Measurements from ENCODE around the gene PIAS1.
"Not testable (repeated sequence)": the region's sequence is repeated elsewhere in the genome, so short reads cannot be mapped to it uniquely, and the experiment has no call there.

Gene PIAS1

GRCh38 chr15:68218847-68219798 is 165.0 kb downstream of the PIAS1 start:
- FAIRE-seq, result no peak

GRCh38 chr15:68220489-68220888 is 166.4 kb downstream of the PIAS1 start:
- no peak for DNase-seq (ENCODE audit: insufficient read length, low spot score)
- no peak for TF ChIP-seq CTCF (IDR thresholded peaks at IDR 0.05; ENCODE audit: insufficient read depth, missing control alignments)
- no peak for FAIRE-seq

More at GRCh38 chr15:68218847-68219798, 165.0 kb downstream of the PIAS1 start:
- no peak for TF ChIP-seq CTCF (IDR thresholded peaks at IDR 0.05; ENCODE audit: insufficient read depth, missing control alignments)
- DNase-seq (ENCODE audit: insufficient read length, low spot score), result no peak

- no peak for FAIRE-seq
- no peak for TF ChIP-seq CTCF (IDR thresholded peaks at IDR 0.05; ENCODE audit: insufficient read depth, missing control alignments)
- DNase-seq (ENCODE audit: insufficient read length, low spot score), result no peak
These were observed 166.9 kb downstream of the PIAS1 start for GRCh38 chr15:68220967-68221366.

- FAIRE-seq; DNase-seq (ENCODE audit: insufficient read length, low spot score): not testable (repeated sequence)
These were observed 167.7 kb downstream of the PIAS1 start for GRCh38 chr15:68221530-68222431.

GRCh38 chr15:68222432-68222743 is 168.3 kb downstream of the PIAS1 start:
- DNase-seq (ENCODE audit: insufficient read length, low spot score); FAIRE-seq: not testable (repeated sequence)

GRCh38 chr15:68223171-68223570 is 169.1 kb downstream of the PIAS1 start:
- no peak for DNase-seq (ENCODE audit: insufficient read length, low spot score)
- no peak for FAIRE-seq
- no peak for TF ChIP-seq CTCF (IDR thresholded peaks at IDR 0.05; ENCODE audit: insufficient read depth, missing control alignments)

- FAIRE-seq (no peak), DNase-seq (ENCODE audit: insufficient read length, low spot score) (no peak)
- no peak for TF ChIP-seq CTCF (IDR thresholded peaks at IDR 0.05; ENCODE audit: insufficient read depth, missing control alignments)
These were observed 170.0 kb downstream of the PIAS1 start for GRCh38 chr15:68224108-68224507.

Measured in D721Med (cell line).